Naive thymus-derived CD8-positive, alpha-beta T cell (primary cell): ENCODE results near the gene NUP54. TPM values are rescaled to one million over a fixed set of nuclear protein-coding genes. Genes with fewer than 3 reads are reported as not detected.

Experiments used
- ATAC-seq, 2 donors: fragments of 150-1000 bp; cut with Tn5 transposase in 1 of 2; sonication (Bioruptor Pico), chemical (Tn5 transposase) in 1 of 2; 1 replicate in 1 of 2; 2 replicates in 1 of 2; pipeline ENCODE4 v1.10.0; 2021; ENCODE audit warnings: mild to moderate bottlenecking in 2 of 2, moderate library complexity in 2 of 2
- POLR2A ChIA-PET: fragments of 350-600 bp; sonication (Branson Sonifier 250); formaldehyde crosslinking; loops from one replicate; lab custom pipeline; 2021; ENCODE audit warnings: antibody characterized with exemption; lab: Charles Lee
- DNase-seq, 10 donors: peaks; one replicate each; pipeline versions ENCODE4 v3.0.0 to v3.0.0-alpha.2; 2020 to 2022
- H3K27ac Mint-ChIP-seq, 10 donors: one replicate each; pipeline ENCODE4 v1.8.0; 2020 to 2022; ENCODE audit warnings: mild to moderate bottlenecking in 10 of 10, mixed read lengths in 10 of 10, moderate library complexity in 4 of 10, inconsistent platforms in 1 of 10
- H3K27me3 Mint-ChIP-seq, 5 donors: one replicate each; pipeline ENCODE4 v1.8.0; 2021 to 2022; ENCODE audit warnings: mixed read lengths in 5 of 5
- H3K36me3 Mint-ChIP-seq, 3 donors: one replicate each; pipeline ENCODE4 v1.8.0; 2020 to 2022; ENCODE audit warnings: mixed read lengths in 3 of 3, mild to moderate bottlenecking in 2 of 3, inconsistent platforms in 1 of 3
- H3K4me1 Mint-ChIP-seq, 4 donors: one replicate each; pipeline ENCODE4 v1.8.0; 2021 to 2022; ENCODE audit warnings: mixed read lengths in 4 of 4
- H3K4me3 Mint-ChIP-seq, 10 donors: one replicate each; pipeline ENCODE4 v1.8.0; 2020 to 2022; ENCODE audit warnings: mild to moderate bottlenecking in 10 of 10, mixed read lengths in 10 of 10, moderate library complexity in 6 of 10, inconsistent platforms in 1 of 10
- H3K9me3 Mint-ChIP-seq, 9 donors: one replicate each; pipeline ENCODE4 v1.8.0; 2020 to 2022; ENCODE audit warnings: mixed read lengths in 9 of 9, mild to moderate bottlenecking in 3 of 9, inconsistent platforms in 1 of 9, moderate library complexity in 1 of 9
- polyA plus RNA-seq, 3 donors: library from polyadenylated mRNA; unstranded; fragments of 300-500 nt; fragmentation: Illumina TruSeq; gene quantifications; one replicate each; pipeline ENCODE4 v1.2.3, GENCODE V29; 2021
- total RNA-seq, 8 experiments: library from RNA in 2 of 8; stranded (reverse) in 2 of 8; gene quantifications; one replicate each; pipeline ENCODE4 v1.2.3 and lab custom pipeline; 2021 to 2026

Gene NUP54
- total and polyA plus RNA-seq, 5 experiments from 2014 or later = 36.8 to 59.9 (median 40.0) TPM

DNA sequence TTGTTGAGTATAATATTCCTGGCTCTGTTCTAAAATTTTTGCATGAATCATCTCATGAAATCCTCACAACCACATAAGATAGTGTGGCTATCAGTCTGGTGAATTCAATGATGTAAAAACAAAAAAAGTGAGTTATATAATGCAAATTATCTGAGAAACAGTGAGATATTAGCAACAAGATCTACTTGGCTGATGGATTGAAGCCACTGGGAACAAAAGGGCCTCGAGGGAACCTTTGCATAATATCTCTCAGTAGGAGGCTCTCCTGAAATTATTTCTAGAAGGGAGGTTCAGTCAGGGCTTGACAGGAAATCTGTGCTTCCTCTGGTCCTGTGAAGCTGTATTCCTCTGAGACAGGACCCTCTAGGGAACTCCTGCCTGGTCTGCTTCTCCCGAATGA, 30.1 kb upstream of the NUP54 start:
- Mint-ChIP-seq H3K27ac (no peak overlapping the region), H3K9me3 (no peaks in the 10 kb centered on the region), H3K4me1 (no peaks in the 10 kb centered on the region), H3K27me3 (no peaks in the 10 kb centered on the region), H3K36me3 (peaks cover 3 to 60% (median 16%) of the 10 kb centered on the region in 3 donors), H3K4me3 (no peak overlapping the region)
- ATAC-seq (no peak), DNase-seq (no peak)
- POLR2A ChIA-PET = no interaction called here

DNA sequence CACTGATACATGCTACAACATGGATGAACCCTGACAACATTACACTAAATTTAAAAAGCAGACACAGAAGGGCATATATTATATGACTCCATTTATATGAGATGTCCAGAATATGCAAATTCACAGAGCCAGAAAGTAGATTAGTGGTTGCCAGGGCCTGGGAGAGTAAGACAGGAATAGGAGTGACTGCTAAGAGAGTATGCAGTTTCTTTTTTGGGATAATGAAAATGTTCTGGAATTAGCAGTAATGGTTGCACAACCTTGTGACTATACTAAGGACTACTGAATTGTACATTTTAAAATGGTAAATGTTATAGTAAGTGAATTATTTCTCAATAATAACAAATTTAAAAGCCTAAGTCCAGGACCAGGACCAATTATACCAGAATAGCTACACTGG, 29.5 kb upstream of the NUP54 start:
- ATAC-seq = no peak
- no peak for DNase-seq
- Mint-ChIP-seq H3K4me3 (no peak overlapping the region), H3K4me1 (no peaks in the 10 kb centered on the region), H3K27me3 (no peaks in the 10 kb centered on the region), H3K27ac (no peak overlapping the region), H3K36me3 (peaks cover 3 to 66% (median 20%) of the 10 kb centered on the region in 3 donors), H3K9me3 (no peaks in the 10 kb centered on the region)
- POLR2A ChIA-PET = no interaction called here

DNA sequence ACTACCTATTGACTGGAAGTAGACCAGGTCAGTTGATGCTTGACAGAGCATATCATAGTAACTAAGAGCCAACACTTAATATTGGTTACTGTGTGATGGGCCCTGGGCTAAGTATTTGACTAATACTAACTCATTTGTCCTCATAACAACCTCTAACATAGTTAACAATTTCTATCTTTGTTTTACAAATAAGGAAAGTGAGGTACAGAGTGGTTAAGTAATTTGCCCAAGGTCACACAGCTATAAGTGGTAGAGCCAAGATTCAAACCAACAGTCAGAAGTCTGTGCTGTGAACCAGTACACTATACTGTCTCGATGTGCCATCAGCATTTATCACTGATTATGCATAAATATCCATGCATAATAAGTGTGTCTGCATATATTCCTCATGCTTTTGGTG, 27.1 kb upstream of the NUP54 start:
- ATAC-seq (no peak), DNase-seq (no peak)
- Mint-ChIP-seq H3K27ac (no peak overlapping the region), H3K9me3 (no peaks in the 10 kb centered on the region), H3K27me3 (no peaks in the 10 kb centered on the region), H3K4me1 (no peaks in the 10 kb centered on the region), H3K36me3 (peaks cover 3 to 78% (median 20%) of the 10 kb centered on the region in 3 donors), H3K4me3 (no peak overlapping the region)
- POLR2A ChIA-PET = no interaction called here

DNA sequence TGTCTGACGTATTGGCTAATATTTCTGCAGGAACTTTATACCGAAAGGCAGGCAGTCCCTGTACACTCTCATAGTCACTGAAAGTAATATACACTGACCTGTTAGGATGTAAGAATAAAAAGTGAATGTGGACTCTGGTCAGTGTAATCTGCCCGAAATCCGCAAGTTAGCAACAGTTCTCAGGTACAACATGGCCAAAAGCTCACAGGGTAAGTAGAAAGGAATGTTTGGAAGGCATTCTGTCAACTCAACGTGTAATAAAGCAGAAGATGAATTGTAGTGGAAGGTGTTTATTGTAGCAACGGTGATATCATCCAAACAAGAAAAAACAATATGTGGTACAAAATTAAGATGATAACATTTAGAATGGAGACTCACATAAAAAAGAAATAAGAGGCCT, 26.0 kb upstream of the NUP54 start:
- no peaks in the 10 kb centered on the region for H3K4me1 Mint-ChIP-seq
- H3K36me3 Mint-ChIP-seq = peaks cover 3 to 78% (median 17%) of the 10 kb centered on the region in 3 donors
- H3K4me3 Mint-ChIP-seq = no peak overlapping the region
- H3K27me3 Mint-ChIP-seq = no peaks in the 10 kb centered on the region
- peak overlapping the region in 1 of 10 donors; percentile 48 for H3K27ac Mint-ChIP-seq
- no peaks in the 10 kb centered on the region for H3K9me3 Mint-ChIP-seq
- ATAC-seq = no peak
- no peak for DNase-seq
- POLR2A ChIA-PET = no interaction called here

DNA sequence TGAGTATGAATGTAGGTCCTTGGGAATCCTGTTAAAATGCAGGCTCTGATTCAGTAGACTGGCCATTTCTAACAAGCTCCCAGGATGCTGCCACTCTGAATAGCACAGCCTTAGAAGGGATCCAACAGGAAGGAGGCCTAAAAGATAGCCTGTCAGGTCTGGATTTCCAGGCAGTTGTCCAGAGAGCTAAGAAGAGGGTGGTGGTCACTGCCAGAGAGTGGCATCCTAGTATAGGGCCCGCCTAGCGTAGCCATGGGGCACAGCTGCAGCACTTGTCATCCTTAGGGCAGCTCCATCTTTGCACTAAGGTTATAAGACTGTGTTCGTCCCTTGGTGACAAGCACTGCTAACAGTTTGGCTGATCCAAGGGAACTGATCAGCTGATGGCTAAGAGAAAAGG, 20.5 kb upstream of the NUP54 start:
- ATAC-seq (no peak), DNase-seq (no peak)
- peaks cover 0 to 80% (median 22%) of the 10 kb centered on the region in 3 donors for H3K36me3 Mint-ChIP-seq
- no peaks in the 10 kb centered on the region for H3K9me3 Mint-ChIP-seq
- H3K4me3 Mint-ChIP-seq = no peak overlapping the region
- no peaks in the 10 kb centered on the region for H3K4me1 Mint-ChIP-seq
- no peak overlapping the region for H3K27ac Mint-ChIP-seq
- no peaks in the 10 kb centered on the region for H3K27me3 Mint-ChIP-seq
- POLR2A ChIA-PET = interaction anchor here (0.6 kb wide), 1 partner anchor 534 kb away, joined by 4 read pairs; no protein-coding TSS in a partner anchor

DNA sequence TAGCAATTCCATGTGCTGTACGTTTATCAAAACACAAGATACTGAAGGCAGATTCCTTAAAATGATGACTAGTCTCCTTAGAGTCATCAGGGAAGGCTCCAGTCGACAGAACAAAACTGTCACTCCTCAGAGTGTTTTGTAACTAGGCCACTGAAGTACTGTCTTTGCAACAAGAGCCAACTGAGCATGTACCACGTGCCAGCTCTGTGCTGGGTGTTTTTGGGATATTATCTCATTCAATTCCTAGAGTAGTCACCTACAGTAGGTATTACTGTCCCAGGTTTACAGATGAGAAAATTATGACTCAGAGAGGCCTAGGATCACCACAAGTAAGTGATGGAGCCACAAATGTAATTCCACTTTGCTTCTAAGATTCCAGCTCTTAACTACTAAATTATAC, 18.3 kb upstream of the NUP54 start:
- no peak for ATAC-seq
- no peaks in the 10 kb centered on the region for H3K27me3 Mint-ChIP-seq
- no peak for DNase-seq
- no peak overlapping the region for H3K4me3 Mint-ChIP-seq
- no peaks in the 10 kb centered on the region for H3K9me3 Mint-ChIP-seq
- no peaks in the 10 kb centered on the region for H3K4me1 Mint-ChIP-seq
- H3K27ac Mint-ChIP-seq = no peak overlapping the region
- POLR2A ChIA-PET = no interaction called here
- peaks cover 0 to 87% (median 27%) of the 10 kb centered on the region in 3 donors for H3K36me3 Mint-ChIP-seq

DNA sequence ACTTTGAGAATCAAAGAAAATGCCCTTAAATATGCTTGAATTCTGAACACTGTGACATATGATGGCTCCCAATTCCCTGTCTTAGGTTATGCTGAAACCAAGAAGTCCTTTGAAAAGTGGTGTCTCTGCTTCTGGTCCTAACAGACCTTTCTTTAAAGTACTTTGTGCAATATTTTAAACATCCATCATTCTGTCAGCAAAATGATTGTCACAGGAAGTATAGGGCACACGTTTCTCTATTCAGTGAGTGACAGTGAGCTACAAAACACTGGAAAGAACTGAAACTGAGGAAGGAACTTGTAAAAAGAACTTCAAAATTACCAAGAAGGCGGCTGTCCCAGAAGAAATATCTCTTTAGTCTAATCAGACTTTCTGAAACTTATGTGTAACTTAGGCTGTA, 12.2 kb upstream of the NUP54 start:
- Mint-ChIP-seq H3K27ac (peak overlapping the region in 2 of 10 donors; percentile 2 to 47), H3K4me1 (no peaks in the 10 kb centered on the region), H3K36me3 (peaks cover 0 to 50% (median 15%) of the 10 kb centered on the region in 3 donors), H3K9me3 (peaks cover 0 to 3% (median under 1%) of the 10 kb centered on the region in 9 donors), H3K27me3 (no peaks in the 10 kb centered on the region), H3K4me3 (no peak overlapping the region)
- DNase-seq (no peak), ATAC-seq (no peak)
- POLR2A ChIA-PET = no interaction called here

DNA sequence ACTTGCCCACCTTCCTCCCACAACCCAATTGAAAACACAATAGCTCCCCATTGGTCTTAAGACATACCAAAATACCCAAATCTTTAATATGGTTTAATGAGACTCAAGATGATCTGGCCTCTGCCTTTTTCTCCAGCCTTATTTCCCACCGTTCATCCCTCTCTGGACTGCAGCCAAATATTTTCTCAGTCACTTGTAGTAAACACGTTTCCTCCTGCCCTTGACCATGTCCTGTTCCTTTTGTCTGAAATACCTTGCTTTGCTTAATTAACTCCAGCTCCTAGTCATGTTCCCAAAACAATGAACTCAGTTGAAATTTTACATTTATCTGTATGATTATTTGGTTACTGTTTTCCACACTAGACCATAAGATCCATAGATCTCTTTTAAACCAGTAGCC, 8.4 kb upstream of the NUP54 start:
- Mint-ChIP-seq H3K27ac (no peak overlapping the region), H3K4me1 (no peaks in the 10 kb centered on the region), H3K36me3 (peaks cover 5 to 20% (median 9%) of the 10 kb centered on the region in 3 donors), H3K27me3 (no peaks in the 10 kb centered on the region), H3K9me3 (peaks cover 0 to 13% (median 7%) of the 10 kb centered on the region in 9 donors), H3K4me3 (no peak overlapping the region)
- ATAC-seq (no peak), DNase-seq (no peak)
- POLR2A ChIA-PET = no interaction called here

DNA sequence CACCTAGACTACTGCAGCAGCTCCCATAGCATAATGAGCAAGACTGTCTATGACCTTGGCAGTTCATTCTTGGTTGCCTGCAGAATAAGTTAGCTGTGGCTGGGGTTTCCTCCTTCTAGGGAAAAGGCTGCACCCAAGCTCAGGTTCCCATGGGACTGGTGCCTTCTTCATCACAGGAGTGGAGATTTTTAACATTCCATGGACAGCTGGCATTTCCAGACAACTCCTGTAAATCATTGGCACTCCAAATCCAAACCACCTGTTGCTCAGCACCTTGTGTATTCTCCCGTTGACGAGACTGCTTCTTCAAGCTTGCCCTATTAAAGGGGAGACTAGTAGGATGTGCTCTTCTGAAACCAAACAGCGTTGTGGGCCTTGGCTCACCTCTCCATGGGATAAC, 7.8 kb upstream of the NUP54 start:
- ATAC-seq = no peak
- H3K27me3 Mint-ChIP-seq = no peaks in the 10 kb centered on the region
- peaks cover 0 to 13% (median 7%) of the 10 kb centered on the region in 9 donors for H3K9me3 Mint-ChIP-seq
- no peak overlapping the region for H3K27ac Mint-ChIP-seq
- no peak for DNase-seq
- peaks cover 4 to 13% (median 5%) of the 10 kb centered on the region in 3 donors for H3K36me3 Mint-ChIP-seq
- POLR2A ChIA-PET = no interaction called here
- H3K4me3 Mint-ChIP-seq = no peak overlapping the region
- H3K4me1 Mint-ChIP-seq = no peaks in the 10 kb centered on the region

DNA sequence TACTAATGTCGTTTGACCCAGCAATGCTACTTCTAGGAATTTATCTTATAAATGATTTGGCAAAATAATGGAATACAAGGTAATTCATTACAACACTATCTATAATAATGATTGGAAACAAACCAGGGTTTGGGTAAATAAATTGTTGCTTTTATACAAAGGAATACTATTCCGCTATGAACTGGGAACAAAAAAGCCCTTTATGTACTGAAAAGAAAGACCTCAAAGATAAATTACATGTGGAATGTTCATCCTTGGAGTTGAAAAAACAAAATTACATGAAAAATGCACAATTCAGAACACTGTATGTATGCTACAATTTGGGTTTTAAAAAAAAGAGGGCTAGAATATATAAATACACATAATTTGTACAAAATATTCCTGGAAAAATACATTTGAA, 5.2 kb upstream of the NUP54 start:
- POLR2A ChIA-PET = no interaction called here
- Mint-ChIP-seq H3K27me3 (no peaks in the 10 kb centered on the region), H3K9me3 (peaks cover 0 to 13% (median 7%) of the 10 kb centered on the region in 9 donors), H3K36me3 (peaks cover 0 to 5% (median 4%) of the 10 kb centered on the region in 3 donors), H3K27ac (no peak overlapping the region), H3K4me1 (peaks cover 6 to 16% (median 13%) of the 10 kb centered on the region in 4 donors), H3K4me3 (no peak overlapping the region)
- ATAC-seq (no peak), DNase-seq (no peak)

DNA sequence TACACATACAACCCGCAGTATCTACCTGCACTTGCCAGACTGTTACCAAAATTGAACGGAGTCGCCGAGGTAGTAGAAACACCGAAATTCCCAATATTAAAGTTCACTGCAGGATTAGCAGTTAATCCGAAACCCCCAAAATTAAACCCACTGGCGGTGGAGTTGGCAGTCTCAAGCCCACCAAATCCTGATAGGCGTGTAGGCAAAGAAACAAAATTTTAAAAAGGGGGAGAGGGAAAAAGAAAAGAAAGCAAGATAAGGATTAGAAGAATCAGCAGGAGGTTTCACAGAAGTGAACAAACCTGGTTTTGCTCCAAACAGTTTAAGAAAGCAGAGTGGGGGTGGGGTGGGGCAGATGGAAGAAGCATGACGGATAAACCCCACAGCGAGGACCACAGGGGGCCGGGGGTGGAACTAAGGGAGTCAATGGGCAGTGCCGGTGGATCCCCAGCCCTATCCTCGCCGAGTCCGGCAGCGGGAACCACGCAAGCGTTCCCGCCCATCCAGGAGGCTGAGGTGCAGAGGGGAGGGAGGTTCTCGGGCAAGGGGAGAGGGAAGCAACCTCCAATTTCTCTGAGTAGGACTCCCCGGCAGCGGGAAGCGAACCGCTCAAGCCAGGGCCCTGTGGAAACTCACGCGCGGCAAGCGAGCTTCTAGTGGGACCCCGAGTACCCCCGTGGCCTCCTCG, 599 bp downstream of the NUP54 start:
- Mint-ChIP-seq H3K27ac (peak overlapping the region; percentile 84 to 100 (median 96)), H3K4me1 (peaks cover 8 to 47% (median 37%) of the 10 kb centered on the region in 4 donors), H3K36me3 (peaks cover 0 to 14% (median 6%) of the 10 kb centered on the region in 3 donors), H3K4me3 (peak overlapping the region; percentile 92 to 100 (median 95)), H3K27me3 (no peaks in the 10 kb centered on the region), H3K9me3 (no peaks in the 10 kb centered on the region)
- POLR2A ChIA-PET = interaction anchor here (1.0 to 1.7 kb wide), 5 partner anchors 66 to 1715 kb away, joined by 4 to 10 read pairs (median 8); partner anchors contain the start of genes MRPL1, NAAA, SCARB2 and SDAD1
- DNase-seq (peak in 5 of 10 donors; percentile 4 to 66 (median 17)), ATAC-seq (no peak)

DNA sequence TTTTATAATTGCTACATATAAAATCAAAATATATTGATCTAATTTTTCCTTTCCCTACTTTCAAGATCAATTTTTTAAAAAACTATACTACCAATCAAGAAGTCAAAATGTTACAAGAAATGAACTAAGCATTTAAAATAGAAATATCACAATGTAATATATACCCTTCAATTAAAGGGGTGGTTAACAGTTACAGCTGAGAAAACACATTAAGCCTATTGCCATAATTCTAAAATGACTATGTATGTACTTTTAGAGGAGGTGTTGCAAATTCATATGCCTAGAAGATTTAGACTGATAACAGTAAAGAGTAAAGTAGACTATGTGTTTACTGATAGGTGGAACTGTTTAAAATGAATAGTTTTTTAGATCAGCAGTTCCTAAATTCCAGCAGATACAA, 3.7 kb downstream of the NUP54 start:
- POLR2A ChIA-PET = no interaction called here
- Mint-ChIP-seq H3K9me3 (no peaks in the 10 kb centered on the region), H3K27ac (no peak overlapping the region), H3K4me3 (peak overlapping the region in 1 of 10 donors; percentile 8), H3K27me3 (no peaks in the 10 kb centered on the region), H3K4me1 (peaks cover 15 to 54% (median 51%) of the 10 kb centered on the region in 4 donors), H3K36me3 (peaks cover 5 to 45% (median 14%) of the 10 kb centered on the region in 3 donors)
- no peak for DNase-seq
- no peak for ATAC-seq

DNA sequence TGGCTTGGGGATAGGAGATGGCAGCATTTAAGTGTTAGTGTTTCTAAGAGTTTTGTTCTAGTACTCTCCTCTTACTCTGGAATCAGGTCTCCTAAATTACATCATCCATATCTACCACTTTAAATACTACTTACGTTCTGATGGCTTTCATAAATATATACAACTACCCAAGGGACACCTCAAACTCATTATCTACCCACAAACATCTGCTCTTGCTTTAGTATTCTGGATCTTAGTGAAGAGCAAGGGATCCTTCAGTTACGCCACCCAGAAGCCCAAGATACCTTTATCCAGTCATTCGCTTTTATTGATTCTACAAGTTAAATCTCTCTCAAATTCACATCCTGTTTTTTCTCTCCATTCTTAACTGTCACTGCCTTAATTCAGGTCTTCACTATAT, 7.0 kb downstream of the NUP54 start:
- Mint-ChIP-seq H3K27ac (no peak overlapping the region), H3K4me3 (no peak overlapping the region), H3K9me3 (no peaks in the 10 kb centered on the region), H3K36me3 (peaks cover 5 to 66% (median 21%) of the 10 kb centered on the region in 3 donors), H3K4me1 (peaks cover 19 to 51% (median 40%) of the 10 kb centered on the region in 4 donors), H3K27me3 (no peaks in the 10 kb centered on the region)
- no peak for ATAC-seq
- POLR2A ChIA-PET = no interaction called here
- DNase-seq = no peak
